ENCODE measurements around the gene OR11A1. TPM values are rescaled to one million over a fixed set of nuclear protein-coding genes. Genes with fewer than 3 reads are reported as not detected.

OR11A1 gene
- total RNA-seq (not detected), polyA plus RNA-seq (not detected)

GRCh38 chr6:29456971-29457370 is at the start of gene OR11A1, which contains the start of gene OR2H1:
OR11A1 (minus strand) TSS chr6:29457071; CDS start chr6:29427641, 29,430 bp downstream.
OR2H1 (plus strand) TSS chr6:29457155; CDS start chr6:29461770, 4,615 bp downstream.
- intact Hi-C loops (cut with micrococcal nuclease), result no loop called here
- no peak within 1 kb of the TSS for H3K4me3 ChIP-seq (ENCODE audit: low read length in 2 of 2)
- H3K27ac Mint-ChIP-seq, result no peak within 1 kb of the TSS
- no peaks in the 10 kb centered on the region for H3K4me1 ChIP-seq (ENCODE audit: insufficient read depth, low read length)
- no peak within 1 kb of the TSS for H3K4me3 Mint-ChIP-seq
- H3K36me3 Mint-ChIP-seq, result no peaks in the 10 kb centered on the region
- no peak for DNase-seq
- H3K36me3 ChIP-seq (ENCODE audit: insufficient read depth, low read length), result no peaks in the 10 kb centered on the region
- H3K27ac ChIP-seq (ENCODE audit: low read depth, low read length), result no peak within 1 kb of the TSS
- H3K27me3 Mint-ChIP-seq, result peaks cover 6 to 10% of the 10 kb centered on the region in 2 donors
- H3K27me3 ChIP-seq (ENCODE audit: insufficient read depth, low read length), result no peaks in the 10 kb centered on the region
- no peaks in the 10 kb centered on the region for H3K9me3 ChIP-seq (ENCODE audit: control insufficient read depth in 1 of 2, low read length in 2 of 2)
- H3K4me1 Mint-ChIP-seq, result no peaks in the 10 kb centered on the region
- no peaks in the 10 kb centered on the region for H3K9me3 Mint-ChIP-seq
- ChIA-PET POLR2A (ENCODE audit: partially characterized antibody) (no interaction called here), CTCF (ENCODE audit: partially characterized antibody) (no interaction called here)

- H3K36me3 Mint-ChIP-seq, result no peaks in the 10 kb centered on the region
Observed at GRCh38 chr6:29506446-29507067, 49.7 kb upstream of the OR11A1 start.

GRCh38 chr6:29505808-29506207 is 48.9 kb upstream of the OR11A1 start:
- peaks cover 14 to 19% of the 10 kb centered on the region in 2 donors for H3K27me3 Mint-ChIP-seq
- H3K4me1 Mint-ChIP-seq, result no peaks in the 10 kb centered on the region
- no peak overlapping the region for H3K4me3 Mint-ChIP-seq
- no peaks in the 10 kb centered on the region for H3K36me3 ChIP-seq (ENCODE audit: insufficient read depth, low read length)
- ChIA-PET POLR2A (ENCODE audit: partially characterized antibody) (no interaction called here), CTCF (ENCODE audit: partially characterized antibody) (no interaction called here)
- no peak overlapping the region for H3K27ac ChIP-seq (ENCODE audit: low read depth, low read length)
- no peaks in the 10 kb centered on the region for H3K36me3 Mint-ChIP-seq
- intact Hi-C loops (cut with micrococcal nuclease), result no loop called here
- DNase-seq, result no peak
- no peaks in the 10 kb centered on the region for H3K4me1 ChIP-seq (ENCODE audit: insufficient read depth, low read length)
- no peak overlapping the region for H3K27ac Mint-ChIP-seq
- no peak overlapping the region for H3K4me3 ChIP-seq (ENCODE audit: low read length in 2 of 2)
- H3K27me3 ChIP-seq (ENCODE audit: insufficient read depth, low read length), result no peaks in the 10 kb centered on the region
- no peaks in the 10 kb centered on the region for H3K9me3 ChIP-seq (ENCODE audit: control insufficient read depth in 1 of 2, low read length in 2 of 2)
- no peaks in the 10 kb centered on the region for H3K9me3 Mint-ChIP-seq

More at GRCh38 chr6:29506446-29507067, 49.7 kb upstream of the OR11A1 start:
- DNase-seq, result no peak
- POLR2A ChIA-PET (ENCODE audit: partially characterized antibody), result no interaction called here
- H3K36me3 ChIP-seq (ENCODE audit: insufficient read depth, low read length), result no peaks in the 10 kb centered on the region
- CTCF ChIA-PET (ENCODE audit: partially characterized antibody), result no interaction called here
- Mint-ChIP-seq H3K4me3 (no peak overlapping the region), H3K27me3 (peaks cover 15 to 21% of the 10 kb centered on the region in 2 donors), H3K9me3 (no peaks in the 10 kb centered on the region), H3K27ac (no peak overlapping the region), H3K4me1 (no peaks in the 10 kb centered on the region)
- no peaks in the 10 kb centered on the region for H3K9me3 ChIP-seq (ENCODE audit: control insufficient read depth in 1 of 2, low read length in 2 of 2)
- no peak overlapping the region for H3K4me3 ChIP-seq (ENCODE audit: low read length in 2 of 2)
- H3K27ac ChIP-seq (ENCODE audit: low read depth, low read length), result no peak overlapping the region
- intact Hi-C loops (cut with micrococcal nuclease), result no loop called here
- H3K4me1 ChIP-seq (ENCODE audit: insufficient read depth, low read length), result no peaks in the 10 kb centered on the region
- H3K27me3 ChIP-seq (ENCODE audit: insufficient read depth, low read length), result no peaks in the 10 kb centered on the region

- no peak for DNase-seq
- CTCF ChIA-PET (ENCODE audit: partially characterized antibody), result no interaction called here
- Mint-ChIP-seq H3K4me1 (no peaks in the 10 kb centered on the region), H3K27me3 (peaks cover 16 to 21% of the 10 kb centered on the region in 2 donors), H3K27ac (no peak overlapping the region), H3K36me3 (no peaks in the 10 kb centered on the region), H3K4me3 (no peak overlapping the region), H3K9me3 (no peaks in the 10 kb centered on the region)
- intact Hi-C loops (cut with micrococcal nuclease), result no loop called here
- Histone ChIP-seq H3K9me3 (ENCODE audit: control insufficient read depth in 1 of 2, low read length in 2 of 2) (no peaks in the 10 kb centered on the region), H3K36me3 (ENCODE audit: insufficient read depth, low read length) (no peaks in the 10 kb centered on the region), H3K4me1 (ENCODE audit: insufficient read depth, low read length) (no peaks in the 10 kb centered on the region), H3K27me3 (ENCODE audit: insufficient read depth, low read length) (no peaks in the 10 kb centered on the region), H3K4me3 (ENCODE audit: low read length in 2 of 2) (no peak overlapping the region), H3K27ac (ENCODE audit: low read depth, low read length) (no peak overlapping the region)
- POLR2A ChIA-PET (ENCODE audit: partially characterized antibody), result no interaction called here
Observed at GRCh38 chr6:29504961-29505360, 48.1 kb upstream of the OR11A1 start.

GRCh38 chr6:29502597-29502996 is 45.7 kb upstream of the OR11A1 start:
- H3K27ac ChIP-seq (ENCODE audit: low read depth, low read length), result no peak overlapping the region
- no peaks in the 10 kb centered on the region for H3K4me1 ChIP-seq (ENCODE audit: insufficient read depth, low read length)
- H3K9me3 ChIP-seq (ENCODE audit: control insufficient read depth in 1 of 2, low read length in 2 of 2), result no peaks in the 10 kb centered on the region
- H3K4me3 ChIP-seq (ENCODE audit: low read length in 2 of 2), result no peak overlapping the region
- no peak for DNase-seq
- Mint-ChIP-seq H3K27me3 (peaks cover 20 to 27% of the 10 kb centered on the region in 2 donors), H3K9me3 (no peaks in the 10 kb centered on the region), H3K36me3 (no peaks in the 10 kb centered on the region), H3K4me1 (no peaks in the 10 kb centered on the region), H3K27ac (no peak overlapping the region), H3K4me3 (no peak overlapping the region)
- H3K27me3 ChIP-seq (ENCODE audit: insufficient read depth, low read length), result no peaks in the 10 kb centered on the region
- no peaks in the 10 kb centered on the region for H3K36me3 ChIP-seq (ENCODE audit: insufficient read depth, low read length)
- ChIA-PET CTCF (ENCODE audit: partially characterized antibody) (no interaction called here), POLR2A (ENCODE audit: partially characterized antibody) (no interaction called here)
- intact Hi-C loops (cut with micrococcal nuclease), result no loop called here

GRCh38 chr6:29502181-29502580 is 45.3 kb upstream of the OR11A1 start:
- Mint-ChIP-seq H3K4me3 (no peak overlapping the region), H3K36me3 (no peaks in the 10 kb centered on the region), H3K27ac (no peak overlapping the region), H3K9me3 (no peaks in the 10 kb centered on the region), H3K4me1 (no peaks in the 10 kb centered on the region), H3K27me3 (peaks cover 22 to 27% of the 10 kb centered on the region in 2 donors)
- Histone ChIP-seq H3K4me1 (ENCODE audit: insufficient read depth, low read length) (no peaks in the 10 kb centered on the region), H3K27ac (ENCODE audit: low read depth, low read length) (no peak overlapping the region), H3K4me3 (ENCODE audit: low read length in 2 of 2) (no peak overlapping the region), H3K9me3 (ENCODE audit: control insufficient read depth in 1 of 2, low read length in 2 of 2) (no peaks in the 10 kb centered on the region), H3K36me3 (ENCODE audit: insufficient read depth, low read length) (no peaks in the 10 kb centered on the region), H3K27me3 (ENCODE audit: insufficient read depth, low read length) (no peaks in the 10 kb centered on the region)
- ChIA-PET POLR2A (ENCODE audit: partially characterized antibody) (no interaction called here), CTCF (ENCODE audit: partially characterized antibody) (no interaction called here)
- intact Hi-C loops (cut with micrococcal nuclease), result no loop called here
- DNase-seq, result no peak

- Mint-ChIP-seq H3K4me1 (no peaks in the 10 kb centered on the region), H3K27ac (no peak overlapping the region), H3K9me3 (no peaks in the 10 kb centered on the region), H3K4me3 (no peak overlapping the region), H3K36me3 (no peaks in the 10 kb centered on the region), H3K27me3 (peaks cover 24 to 25% of the 10 kb centered on the region in 2 donors)
- Histone ChIP-seq H3K4me1 (ENCODE audit: insufficient read depth, low read length) (no peaks in the 10 kb centered on the region), H3K27ac (ENCODE audit: low read depth, low read length) (no peak overlapping the region), H3K27me3 (ENCODE audit: insufficient read depth, low read length) (no peaks in the 10 kb centered on the region), H3K9me3 (ENCODE audit: control insufficient read depth in 1 of 2, low read length in 2 of 2) (no peaks in the 10 kb centered on the region), H3K36me3 (ENCODE audit: insufficient read depth, low read length) (no peaks in the 10 kb centered on the region), H3K4me3 (ENCODE audit: low read length in 2 of 2) (no peak overlapping the region)
- CTCF ChIA-PET (ENCODE audit: partially characterized antibody), result no interaction called here
- DNase-seq, result no peak
- intact Hi-C loops (cut with micrococcal nuclease), result no loop called here
- POLR2A ChIA-PET (ENCODE audit: partially characterized antibody), result no interaction called here
Observed at GRCh38 chr6:29501106-29501505, 44.2 kb upstream of the OR11A1 start.

GRCh38 chr6:29500594-29500993 is 43.7 kb upstream of the OR11A1 start:
- no peaks in the 10 kb centered on the region for H3K4me1 ChIP-seq (ENCODE audit: insufficient read depth, low read length)
- no peaks in the 10 kb centered on the region for H3K36me3 Mint-ChIP-seq
- H3K27ac Mint-ChIP-seq, result no peak overlapping the region
- H3K27ac ChIP-seq (ENCODE audit: low read depth, low read length), result no peak overlapping the region
- ChIA-PET CTCF (ENCODE audit: partially characterized antibody) (no interaction called here), POLR2A (ENCODE audit: partially characterized antibody) (no interaction called here)
- H3K36me3 ChIP-seq (ENCODE audit: insufficient read depth, low read length), result no peaks in the 10 kb centered on the region
- intact Hi-C loops (cut with micrococcal nuclease), result no loop called here
- no peak overlapping the region for H3K4me3 Mint-ChIP-seq
- no peak overlapping the region for H3K4me3 ChIP-seq (ENCODE audit: low read length in 2 of 2)
- H3K27me3 ChIP-seq (ENCODE audit: insufficient read depth, low read length), result no peaks in the 10 kb centered on the region
- H3K9me3 ChIP-seq (ENCODE audit: control insufficient read depth in 1 of 2, low read length in 2 of 2), result no peaks in the 10 kb centered on the region
- H3K9me3 Mint-ChIP-seq, result no peaks in the 10 kb centered on the region
- H3K27me3 Mint-ChIP-seq, result peaks cover 24% of the 10 kb centered on the region in 2 donors
- no peak for DNase-seq
- no peaks in the 10 kb centered on the region for H3K4me1 Mint-ChIP-seq

Data from CD4-positive, alpha-beta memory T cell (primary cell).